Measurements from ENCODE around the gene ZDHHC14.
A peak's percentile ranks its signal among the peaks of the same experiment; 100 is the strongest.

The ZDHHC14 gene

GRCh38 chr6:157513619-157514485 lies 132.9 kb downstream of the ZDHHC14 start:
- Histone ChIP-seq H3K27ac (ENCODE audit: low read depth, low read length) (no peak overlapping the region), H3K4me3 (ENCODE audit: low read length) (no peak overlapping the region), H3K79me2 (ENCODE audit: control insufficient read depth, insufficient read depth, low read length) (no peaks in the 10 kb centered on the region), H3K27me3 (ENCODE audit: insufficient read depth, low read length, poor library complexity) (no peaks in the 10 kb centered on the region), H3K4ac (ENCODE audit: low read depth, low read length) (no peak overlapping the region), H3K4me2 (ENCODE audit: low read length) (no peak overlapping the region), H4K8ac (ENCODE audit: low read depth, low read length) (no peak overlapping the region), H3K56ac (ENCODE audit: low read length) (no peak overlapping the region), H4K5ac (ENCODE audit: low read length) (no peak overlapping the region), H3K4me1 (ENCODE audit: control insufficient read depth, low read depth, low read length) (no peaks in the 10 kb centered on the region), H3K36me3 (ENCODE audit: control insufficient read depth, insufficient read depth, low read length) (no peaks in the 10 kb centered on the region), H3K18ac (ENCODE audit: low read length) (no peak overlapping the region), H2BK15ac (replicated peaks; ENCODE audit: low read depth) (no peak overlapping the region), H2BK5ac (ENCODE audit: low read length) (no peak overlapping the region), H2BK120ac (ENCODE audit: low read depth, low read length) (no peak overlapping the region), H3K79me1 (ENCODE audit: low read length) (no peaks in the 10 kb centered on the region), H2AK5ac (ENCODE audit: low read length) (no peak overlapping the region), H3K9ac (ENCODE audit: low read length) (no peak overlapping the region), H3K23ac (ENCODE audit: low read length) (no peak overlapping the region)
- DNase-seq: no peak
- WGBS (ENCODE audit: extremely low coverage, insufficient coverage, low lambda C conversion rate): no CpG with 5 or more reads among the region's 13 CpGs

- no peak overlapping the region for H4K5ac ChIP-seq (ENCODE audit: low read length)
- DNase-seq: peak; percentile 21
- H3K27me3 ChIP-seq (ENCODE audit: insufficient read depth, low read length, poor library complexity): no peaks in the 10 kb centered on the region
- H3K56ac ChIP-seq (ENCODE audit: low read length): no peak overlapping the region
- no peak overlapping the region for H2AK5ac ChIP-seq (ENCODE audit: low read length)
- no peak overlapping the region for H3K18ac ChIP-seq (ENCODE audit: low read length)
- H3K36me3 ChIP-seq (ENCODE audit: control insufficient read depth, insufficient read depth, low read length): no peaks in the 10 kb centered on the region
- no peaks in the 10 kb centered on the region for H3K4me1 ChIP-seq (ENCODE audit: control insufficient read depth, low read depth, low read length)
- no peak overlapping the region for H3K4me3 ChIP-seq (ENCODE audit: low read length)
- no peak overlapping the region for H3K9ac ChIP-seq (ENCODE audit: low read length)
- no peak overlapping the region for H3K23ac ChIP-seq (ENCODE audit: low read length)
- H3K4ac ChIP-seq (ENCODE audit: low read depth, low read length): no peak overlapping the region
- no peak overlapping the region for H3K27ac ChIP-seq (ENCODE audit: low read depth, low read length)
- H3K79me1 ChIP-seq (ENCODE audit: low read length): no peaks in the 10 kb centered on the region
- H2BK15ac ChIP-seq (replicated peaks; ENCODE audit: low read depth): no peak overlapping the region
- no peak overlapping the region for H2BK5ac ChIP-seq (ENCODE audit: low read length)
- H4K8ac ChIP-seq (ENCODE audit: low read depth, low read length): no peak overlapping the region
- H3K79me2 ChIP-seq (ENCODE audit: control insufficient read depth, insufficient read depth, low read length): no peaks in the 10 kb centered on the region
- no peak overlapping the region for H2BK120ac ChIP-seq (ENCODE audit: low read depth, low read length)
- WGBS (ENCODE audit: extremely low coverage, insufficient coverage, low lambda C conversion rate): no CpG with 5 or more reads among the region's 19 CpGs
- H3K4me2 ChIP-seq (ENCODE audit: low read length): no peak overlapping the region
Observed at GRCh38 chr6:157514659-157515496, 133.9 kb downstream of the ZDHHC14 start.

GRCh38 chr6:157516319-157517026 lies 135.5 kb downstream of the ZDHHC14 start:
- Histone ChIP-seq H3K36me3 (ENCODE audit: control insufficient read depth, insufficient read depth, low read length) (no peaks in the 10 kb centered on the region), H4K5ac (ENCODE audit: low read length) (no peak overlapping the region), H3K27me3 (ENCODE audit: insufficient read depth, low read length, poor library complexity) (no peaks in the 10 kb centered on the region), H3K23ac (ENCODE audit: low read length) (no peak overlapping the region), H3K4me2 (ENCODE audit: low read length) (no peak overlapping the region), H3K79me1 (ENCODE audit: low read length) (no peaks in the 10 kb centered on the region), H2BK15ac (replicated peaks; ENCODE audit: low read depth) (no peak overlapping the region), H3K27ac (ENCODE audit: low read depth, low read length) (no peak overlapping the region), H3K56ac (ENCODE audit: low read length) (no peak overlapping the region), H2BK120ac (ENCODE audit: low read depth, low read length) (no peak overlapping the region), H3K4me1 (ENCODE audit: control insufficient read depth, low read depth, low read length) (no peaks in the 10 kb centered on the region), H2BK5ac (ENCODE audit: low read length) (no peak overlapping the region), H2AK5ac (ENCODE audit: low read length) (no peak overlapping the region), H3K79me2 (ENCODE audit: control insufficient read depth, insufficient read depth, low read length) (no peaks in the 10 kb centered on the region), H4K8ac (ENCODE audit: low read depth, low read length) (no peak overlapping the region), H3K4me3 (ENCODE audit: low read length) (no peak overlapping the region), H3K18ac (ENCODE audit: low read length) (no peak overlapping the region), H3K9ac (ENCODE audit: low read length) (no peak overlapping the region), H3K4ac (ENCODE audit: low read depth, low read length) (no peak overlapping the region)
- no peak for DNase-seq
- no CpG with 5 or more reads among the region's 9 CpGs for WGBS (ENCODE audit: extremely low coverage, insufficient coverage, low lambda C conversion rate)

DNA sequence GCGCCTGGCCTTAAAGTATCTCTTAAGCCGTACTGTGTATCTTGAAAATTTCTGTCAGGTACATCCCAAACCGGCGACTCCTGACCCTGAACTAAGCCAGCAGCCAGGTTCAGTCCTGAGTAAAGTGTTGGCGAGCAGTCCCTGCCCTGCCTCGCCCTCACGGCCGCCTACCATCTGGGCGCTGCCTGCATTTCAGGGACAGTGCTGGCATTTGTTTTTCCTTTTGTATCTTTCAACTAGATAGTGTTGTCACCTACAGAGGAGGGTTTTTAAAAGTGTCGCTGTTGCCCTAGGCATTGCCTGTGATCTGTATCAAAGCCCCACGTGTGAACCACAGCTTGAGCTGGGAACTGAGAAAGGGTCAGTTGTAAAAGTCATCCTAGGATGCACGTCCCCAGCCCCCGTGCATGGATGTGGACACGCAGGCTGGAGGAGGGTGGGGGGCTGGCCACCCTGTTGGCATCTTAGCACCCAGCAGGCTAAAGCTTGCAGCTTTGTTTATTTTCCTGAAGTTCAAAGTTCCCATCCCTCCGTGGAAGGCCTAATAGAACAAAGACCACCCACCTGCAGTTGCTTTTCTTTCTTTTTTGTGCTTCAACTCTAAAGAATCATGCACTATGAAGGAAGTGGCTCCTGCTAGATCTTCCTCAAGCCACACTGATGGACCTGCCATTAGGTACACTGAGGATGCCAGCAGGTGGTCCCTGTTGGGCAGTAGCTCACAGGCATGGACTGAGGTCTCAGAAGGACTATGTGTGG lies 136.8 kb downstream of the ZDHHC14 start:
- no peak overlapping the region for H2BK15ac ChIP-seq (replicated peaks; ENCODE audit: low read depth)
- no peaks in the 10 kb centered on the region for H3K79me1 ChIP-seq (ENCODE audit: low read length)
- no peak overlapping the region for H4K5ac ChIP-seq (ENCODE audit: low read length)
- no peak overlapping the region for H2BK5ac ChIP-seq (ENCODE audit: low read length)
- WGBS (ENCODE audit: extremely low coverage, insufficient coverage, low lambda C conversion rate): no CpG with 5 or more reads among the region's 15 CpGs
- H3K56ac ChIP-seq (ENCODE audit: low read length): no peak overlapping the region
- no peaks in the 10 kb centered on the region for H3K27me3 ChIP-seq (ENCODE audit: insufficient read depth, low read length, poor library complexity)
- no peak overlapping the region for H2BK120ac ChIP-seq (ENCODE audit: low read depth, low read length)
- no peak for DNase-seq
- no peak overlapping the region for H2AK5ac ChIP-seq (ENCODE audit: low read length)
- no peaks in the 10 kb centered on the region for H3K4me1 ChIP-seq (ENCODE audit: control insufficient read depth, low read depth, low read length)
- H3K9ac ChIP-seq (ENCODE audit: low read length): no peak overlapping the region
- no peak overlapping the region for H3K4me3 ChIP-seq (ENCODE audit: low read length)
- H3K36me3 ChIP-seq (ENCODE audit: control insufficient read depth, insufficient read depth, low read length): no peaks in the 10 kb centered on the region
- no peak overlapping the region for H3K23ac ChIP-seq (ENCODE audit: low read length)
- no peak overlapping the region for H3K4ac ChIP-seq (ENCODE audit: low read depth, low read length)
- H3K4me2 ChIP-seq (ENCODE audit: low read length): no peak overlapping the region
- H3K79me2 ChIP-seq (ENCODE audit: control insufficient read depth, insufficient read depth, low read length): no peaks in the 10 kb centered on the region
- H3K27ac ChIP-seq (ENCODE audit: low read depth, low read length): no peak overlapping the region
- no peak overlapping the region for H4K8ac ChIP-seq (ENCODE audit: low read depth, low read length)
- H3K18ac ChIP-seq (ENCODE audit: low read length): no peak overlapping the region

- no peak overlapping the region for H4K8ac ChIP-seq (ENCODE audit: low read depth, low read length)
- WGBS (ENCODE audit: extremely low coverage, insufficient coverage, low lambda C conversion rate): no CpG with 5 or more reads among the region's 21 CpGs
- no peak overlapping the region for H3K27ac ChIP-seq (ENCODE audit: low read depth, low read length)
- H3K4me1 ChIP-seq (ENCODE audit: control insufficient read depth, low read depth, low read length): no peaks in the 10 kb centered on the region
- H2BK5ac ChIP-seq (ENCODE audit: low read length): no peak overlapping the region
- no peak overlapping the region for H2AK5ac ChIP-seq (ENCODE audit: low read length)
- peak; percentile 66 for DNase-seq
- H3K79me1 ChIP-seq (ENCODE audit: low read length): no peaks in the 10 kb centered on the region
- no peak overlapping the region for H2BK15ac ChIP-seq (replicated peaks; ENCODE audit: low read depth)
- H4K5ac ChIP-seq (ENCODE audit: low read length): no peak overlapping the region
- H2BK120ac ChIP-seq (ENCODE audit: low read depth, low read length): no peak overlapping the region
- no peak overlapping the region for H3K4me3 ChIP-seq (ENCODE audit: low read length)
- no peaks in the 10 kb centered on the region for H3K79me2 ChIP-seq (ENCODE audit: control insufficient read depth, insufficient read depth, low read length)
- H3K23ac ChIP-seq (ENCODE audit: low read length): no peak overlapping the region
- no peak overlapping the region for H3K18ac ChIP-seq (ENCODE audit: low read length)
- no peak overlapping the region for H3K4me2 ChIP-seq (ENCODE audit: low read length)
- no peaks in the 10 kb centered on the region for H3K27me3 ChIP-seq (ENCODE audit: insufficient read depth, low read length, poor library complexity)
- H3K36me3 ChIP-seq (ENCODE audit: control insufficient read depth, insufficient read depth, low read length): no peaks in the 10 kb centered on the region
- H3K56ac ChIP-seq (ENCODE audit: low read length): no peak overlapping the region
- H3K9ac ChIP-seq (ENCODE audit: low read length): no peak overlapping the region
- no peak overlapping the region for H3K4ac ChIP-seq (ENCODE audit: low read depth, low read length)
Observed at GRCh38 chr6:157518397-157519250, 137.6 kb downstream of the ZDHHC14 start.

Measured in mesendoderm (in vitro differentiated cells).